BLaER1 treated with 17β-estradiol and CSF1 and Interleukin-3, amounts not matched to agents 10 nM and 100 nM (cell line): ENCODE data around the gene TAS1R3.
A peak's percentile ranks its signal among the peaks of the same experiment; 100 is the strongest.
"Not testable (repeated sequence)": the region's sequence is repeated elsewhere in the genome, so short reads cannot be mapped to it uniquely, and the experiment has no call there.

Experiments
- H3K27ac ChIP-seq, 11 experiments: shearing (Covaris generic); formaldehyde crosslinking; 2 replicates each; pipeline ENCODE4 v1.8.1; 2022
- H3K27me3 ChIP-seq, 11 experiments: shearing (Covaris generic); formaldehyde crosslinking; 2 replicates each; pipeline ENCODE4 v1.8.1; 2022
- H3K36me3 ChIP-seq, 11 experiments: shearing (Covaris generic); formaldehyde crosslinking; 2 replicates each; pipeline ENCODE4 v1.8.1; 2022
- H3K4me1 ChIP-seq, 10 experiments: shearing (Covaris generic); formaldehyde crosslinking; 2 replicates each; pipeline ENCODE4 v1.8.1; 2022
- H3K4me2 ChIP-seq, 11 experiments: shearing (Covaris generic); formaldehyde crosslinking; 2 replicates each; pipeline ENCODE4 v1.8.1; 2022
- H3K4me3 ChIP-seq, 10 experiments: shearing (Covaris generic); formaldehyde crosslinking; 2 replicates each; pipeline ENCODE4 v1.8.1; 2022
- H3K9ac ChIP-seq, 11 experiments: shearing (Covaris generic); formaldehyde crosslinking; 2 replicates each; pipeline ENCODE4 v1.8.1; 2022
- H3K9me3 ChIP-seq, 11 experiments: shearing (Covaris generic); formaldehyde crosslinking; replicated peaks in 1 of 11; 2 replicates each; pipeline ENCODE4 v1.8.1; 2022
- H4K20me1 ChIP-seq, 11 experiments: shearing (Covaris generic); formaldehyde crosslinking; 2 replicates each; pipeline ENCODE4 v1.8.1; 2022
- Cebpa-rat ChIP-seq, 11 experiments: shearing (Covaris generic); IDR thresholded peaks; 2 replicates each; pipeline ENCODE4 v1.8.1; 2022

The TAS1R3 gene

DNA sequence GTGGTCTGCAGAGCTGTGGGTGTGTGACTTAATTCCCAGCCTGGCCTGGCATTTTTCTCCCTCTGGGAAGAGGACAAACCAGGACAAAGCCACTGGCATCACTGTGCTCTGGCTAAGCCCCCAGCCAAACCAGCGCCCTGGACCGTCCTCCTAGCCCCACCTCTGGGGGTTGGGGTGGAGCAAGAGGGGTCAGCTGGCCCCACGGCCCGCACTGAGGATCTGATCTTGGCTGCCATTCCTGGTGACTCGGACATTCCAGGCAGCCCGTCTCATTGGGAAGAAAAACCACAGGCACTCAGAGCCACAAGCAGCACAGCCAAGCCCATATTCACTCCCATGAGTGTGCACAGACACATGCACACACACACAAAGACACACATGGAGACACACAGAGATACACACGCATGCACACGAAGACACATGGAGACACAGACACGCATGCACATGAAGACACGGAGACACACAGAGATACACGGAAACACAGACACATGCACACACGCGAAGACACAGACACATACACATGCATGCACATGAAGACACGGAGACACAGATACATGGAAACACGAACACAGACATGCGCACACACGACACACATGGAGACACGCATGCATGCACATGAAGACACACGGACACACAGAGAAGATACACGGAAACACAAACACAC lies 29.6 kb downstream of the TAS1R3 start:
- H3K9ac ChIP-seq = no peak overlapping the region

DNA sequence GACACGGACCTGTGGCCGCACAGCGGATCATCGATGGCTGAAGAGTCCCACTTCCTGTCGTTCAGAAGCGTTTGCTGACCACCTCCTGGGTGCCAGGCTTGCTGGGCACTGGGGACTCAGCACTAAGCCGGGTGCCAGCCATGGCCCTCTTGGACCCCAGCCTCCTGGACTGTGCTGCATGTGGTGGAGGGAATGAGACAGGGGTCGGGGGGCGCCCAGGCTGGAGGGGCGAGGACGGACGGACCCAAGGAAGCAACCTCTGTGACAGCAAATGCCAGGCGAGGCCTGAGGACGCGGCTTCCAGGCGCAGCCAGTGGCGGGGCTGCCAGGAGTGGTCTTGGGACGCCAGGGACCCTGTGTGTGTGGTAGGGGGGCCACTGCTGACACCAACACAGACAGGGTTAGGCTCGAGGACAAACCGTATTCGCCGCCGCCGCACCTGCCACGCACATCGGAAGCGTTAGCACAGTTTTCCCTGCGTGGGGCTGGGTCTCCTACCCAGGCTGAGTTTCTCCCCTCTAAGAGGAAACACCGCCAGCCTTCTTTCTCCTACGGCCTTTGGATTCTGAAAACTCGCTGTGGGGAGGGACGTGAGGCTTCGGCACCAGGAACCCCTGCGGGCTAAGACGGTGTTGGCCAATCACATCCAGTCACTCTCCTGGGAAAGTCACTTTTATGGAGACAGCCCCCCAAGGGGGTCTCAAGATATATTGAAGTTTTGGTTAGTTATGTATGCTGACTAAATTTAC lies 30.3 kb downstream of the TAS1R3 start:
- Histone ChIP-seq H3K4me2 (no peak overlapping the region), H3K9me3 (peaks cover 0 to 12% (median 9%) of the 10 kb centered on the region in 11 experiments; a peak in 20 of 22 replicates), H3K4me1 (peaks cover 16 to 35% (median 29%) of the 10 kb centered on the region in 10 experiments), H3K4me3 (no peak overlapping the region), H3K27ac (no peak overlapping the region), H4K20me1 (peaks cover 0 to 18% (median 5%) of the 10 kb centered on the region in 11 experiments; a peak in 6 of 22 replicates), H3K36me3 (no peaks in the 10 kb centered on the region), H3K27me3 (peaks cover 0 to 16% (median 0%) of the 10 kb centered on the region in 11 experiments; a peak in 6 of 22 replicates), H3K9ac (no peak overlapping the region)
- TF ChIP-seq Cebpa-rat (IDR thresholded peaks at IDR 0.05) = no peak

More for the DNA sequence above, 29.6 kb downstream of the TAS1R3 start:
- peaks cover 0 to 4% (median 2%) of the 10 kb centered on the region in 11 experiments; a peak in 14 of 22 replicates for H3K9me3 ChIP-seq
- no peak overlapping the region for H3K4me2 ChIP-seq
- H3K4me1 ChIP-seq = peaks cover 16 to 35% (median 29%) of the 10 kb centered on the region in 10 experiments
- no peak overlapping the region for H3K27ac ChIP-seq
- no peak for TF ChIP-seq Cebpa-rat (IDR thresholded peaks at IDR 0.05)
- no peak overlapping the region for H3K4me3 ChIP-seq
- H4K20me1 ChIP-seq = peaks cover 0 to 18% (median 5%) of the 10 kb centered on the region in 11 experiments; a peak in 6 of 22 replicates
- H3K36me3 ChIP-seq = no peaks in the 10 kb centered on the region
- H3K27me3 ChIP-seq = peaks cover 0 to 16% (median 0%) of the 10 kb centered on the region in 11 experiments; a peak in 6 of 22 replicates

DNA sequence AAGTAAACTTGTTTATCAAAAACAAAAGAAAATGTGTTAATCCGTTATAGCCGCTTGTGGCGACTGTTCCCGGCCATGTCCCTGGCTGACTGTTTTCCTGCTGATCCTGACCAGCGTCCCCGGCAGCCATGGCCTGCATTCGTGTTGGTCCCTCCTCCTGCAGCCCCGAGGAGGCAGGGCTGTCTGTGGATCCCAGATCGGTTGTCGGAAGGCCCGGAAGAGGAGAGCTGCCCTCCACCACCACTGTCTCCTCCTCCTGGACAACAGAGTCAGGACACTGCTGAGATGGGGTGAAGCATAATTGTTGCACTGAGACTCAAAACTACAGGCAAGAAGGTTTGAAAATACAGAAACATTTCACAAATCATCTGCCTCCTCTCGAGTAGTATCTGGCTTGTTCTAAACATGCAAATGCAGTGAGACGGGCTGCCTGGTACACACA lies 30.9 kb downstream of the TAS1R3 start:
- peaks cover 0 to 16% (median 0%) of the 10 kb centered on the region in 11 experiments; a peak in 6 of 22 replicates for H3K27me3 ChIP-seq
- H4K20me1 ChIP-seq = peaks cover 0 to 18% (median 5%) of the 10 kb centered on the region in 11 experiments; a peak in 6 of 22 replicates
- no peak for TF ChIP-seq Cebpa-rat (IDR thresholded peaks at IDR 0.05)
- H3K4me1 ChIP-seq = peaks cover 16 to 32% (median 28%) of the 10 kb centered on the region in 10 experiments
- no peaks in the 10 kb centered on the region for H3K36me3 ChIP-seq
- no peak overlapping the region for H3K27ac ChIP-seq
- H3K9ac ChIP-seq = no peak overlapping the region
- no peak overlapping the region for H3K4me2 ChIP-seq
- peaks cover 5 to 18% (median 15%) of the 10 kb centered on the region in 11 experiments; a peak in 20 of 22 replicates for H3K9me3 ChIP-seq
- H3K4me3 ChIP-seq = no peak overlapping the region

DNA sequence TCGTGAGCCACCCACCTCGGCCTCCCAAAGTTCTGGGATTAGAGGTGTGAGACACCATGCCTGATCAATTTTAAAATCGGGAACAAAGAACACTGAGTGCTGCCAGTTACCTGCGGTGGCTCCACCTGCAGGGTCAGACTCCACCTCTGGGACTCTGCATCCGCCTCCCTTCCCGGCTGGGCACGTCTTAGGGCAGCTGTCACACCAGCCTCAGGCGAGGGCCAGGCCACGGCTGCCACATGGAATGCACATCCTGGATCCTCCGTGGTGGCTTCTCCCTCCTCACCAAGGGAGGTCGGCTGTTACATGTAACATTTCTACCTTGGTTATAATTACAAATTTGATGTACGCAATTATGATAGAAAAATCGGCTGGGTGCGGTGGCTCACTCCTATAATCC lies 33.2 kb downstream of the TAS1R3 start:
- Histone ChIP-seq H3K9me3 (peaks cover 10 to 26% (median 21%) of the 10 kb centered on the region in 11 experiments; a peak in 20 of 22 replicates), H3K4me3 (no peak overlapping the region), H3K27ac (no peak overlapping the region), H4K20me1 (peaks cover 0 to 8% (median 0%) of the 10 kb centered on the region in 11 experiments; a peak in 1 of 22 replicates), H3K9ac (no peak overlapping the region), H3K36me3 (no peaks in the 10 kb centered on the region), H3K4me1 (peaks cover 3 to 11% (median 9%) of the 10 kb centered on the region in 10 experiments; a peak in 19 of 20 replicates), H3K4me2 (no peak overlapping the region), H3K27me3 (no peaks in the 10 kb centered on the region)
- TF ChIP-seq Cebpa-rat (IDR thresholded peaks at IDR 0.05) = no peak

DNA sequence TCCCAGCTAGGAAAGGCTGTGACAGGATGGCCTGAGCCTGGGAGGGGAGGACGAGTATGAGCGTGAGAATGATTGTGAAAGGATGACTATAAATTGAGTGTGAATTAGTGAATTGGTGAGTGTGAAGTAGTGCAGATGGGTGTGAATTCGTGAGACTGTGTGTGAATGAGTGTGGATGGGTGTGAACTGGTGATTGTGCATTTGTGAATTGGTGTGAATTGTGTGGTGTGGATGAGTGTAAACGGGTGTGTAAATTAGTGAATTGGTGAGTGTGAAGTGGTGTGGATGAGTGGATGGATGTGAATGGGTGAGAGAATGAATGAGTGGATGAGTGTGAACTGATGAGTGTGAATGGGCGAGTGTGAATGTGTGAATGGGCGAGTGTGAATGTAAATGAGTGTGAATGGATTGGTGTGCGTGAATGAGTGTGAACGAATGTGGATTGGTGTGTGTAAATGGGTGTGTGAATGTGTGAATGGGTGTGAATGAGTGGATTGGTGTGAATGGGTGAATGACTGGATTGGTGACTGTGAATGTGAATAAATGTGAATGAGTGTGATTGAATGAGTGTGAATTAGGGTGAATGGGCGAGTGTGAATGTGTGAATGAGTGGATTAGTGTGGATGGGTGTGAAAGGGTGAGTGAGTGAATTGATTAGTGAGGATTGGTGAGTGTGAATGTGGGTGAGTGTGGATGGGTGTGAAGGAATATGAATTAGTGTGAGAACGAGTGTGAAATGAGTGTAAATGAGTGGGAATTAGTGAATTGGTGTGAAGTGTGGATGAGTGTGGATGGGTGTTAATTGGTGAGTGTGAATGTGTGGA lies 35.0 kb downstream of the TAS1R3 start:
- H3K4me3 ChIP-seq = no peak overlapping the region
- H3K4me1 ChIP-seq = peaks cover 7 to 21% (median 18%) of the 10 kb centered on the region in 10 experiments
- TF ChIP-seq Cebpa-rat (IDR thresholded peaks at IDR 0.05) = no peak
- H3K36me3 ChIP-seq = no peaks in the 10 kb centered on the region
- no peak overlapping the region for H3K4me2 ChIP-seq
- H4K20me1 ChIP-seq = peaks cover 0 to 10% (median 5%) of the 10 kb centered on the region in 11 experiments; a peak in 11 of 22 replicates
- no peaks in the 10 kb centered on the region for H3K27me3 ChIP-seq
- H3K9ac ChIP-seq = no peak overlapping the region
- no peak overlapping the region for H3K27ac ChIP-seq
- H3K9me3 ChIP-seq = peaks cover 10 to 26% (median 21%) of the 10 kb centered on the region in 11 experiments; a peak in 20 of 22 replicates

DNA sequence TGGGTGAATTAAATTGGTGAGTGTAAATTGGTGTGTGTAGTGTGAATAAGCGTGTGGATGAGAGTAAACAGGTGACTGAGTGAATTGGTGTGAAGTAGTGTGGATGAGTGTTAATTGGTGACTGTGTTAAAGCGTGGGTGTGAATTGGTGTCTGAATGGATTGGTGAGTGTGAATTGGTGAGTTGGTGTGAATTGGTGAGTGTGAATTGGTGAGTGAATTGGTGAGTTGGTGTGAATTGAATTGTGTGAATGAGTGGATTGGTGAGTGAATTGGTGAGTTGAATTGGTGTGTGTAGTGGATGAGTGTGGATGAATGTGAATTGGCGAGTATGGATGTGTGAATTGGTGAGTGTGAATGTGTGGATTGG lies 35.6 kb downstream of the TAS1R3 start:
- Histone ChIP-seq H3K9me3 (peaks cover 10 to 26% (median 21%) of the 10 kb centered on the region in 11 experiments; a peak in 20 of 22 replicates), H3K4me2 (no peak overlapping the region), H3K4me1 (peaks cover 13 to 26% (median 24%) of the 10 kb centered on the region in 10 experiments), H3K27ac (no peak overlapping the region), H3K9ac (no peak overlapping the region), H3K27me3 (no peaks in the 10 kb centered on the region), H4K20me1 (peaks cover 2 to 16% (median 11%) of the 10 kb centered on the region in 11 experiments; a peak in 21 of 22 replicates), H3K36me3 (no peaks in the 10 kb centered on the region), H3K4me3 (no peak overlapping the region)
- TF ChIP-seq Cebpa-rat (IDR thresholded peaks at IDR 0.05) = no peak

DNA sequence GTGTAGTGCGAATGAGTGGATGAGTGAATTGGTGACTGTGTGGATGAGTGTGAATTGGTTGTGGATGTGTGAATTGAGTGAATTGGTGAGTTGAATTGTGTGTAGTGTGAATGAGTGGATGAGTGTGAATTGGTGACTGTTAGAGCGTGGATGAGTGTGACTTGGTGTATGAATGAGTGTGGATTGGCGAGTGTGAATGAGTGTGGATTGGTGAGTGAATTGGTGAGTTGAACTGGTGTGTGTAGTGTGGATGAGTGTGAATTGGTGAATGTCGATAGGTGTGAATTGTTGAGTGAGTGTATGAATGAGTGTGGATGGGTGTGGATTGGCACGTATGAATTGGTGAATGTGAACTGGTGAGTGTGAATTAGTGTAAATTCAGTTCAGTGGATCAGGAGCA lies 36.2 kb downstream of the TAS1R3 start:
- no peak overlapping the region for H3K27ac ChIP-seq
- H4K20me1 ChIP-seq = peaks cover 4 to 22% (median 17%) of the 10 kb centered on the region in 11 experiments; a peak in 21 of 22 replicates
- TF ChIP-seq Cebpa-rat (IDR thresholded peaks at IDR 0.05) = no peak
- H3K9ac ChIP-seq = no peak overlapping the region
- H3K36me3 ChIP-seq = peaks cover 0 to 2% (median 0%) of the 10 kb centered on the region in 11 experiments; a peak in 3 of 22 replicates
- peaks cover 10 to 26% (median 21%) of the 10 kb centered on the region in 11 experiments; a peak in 20 of 22 replicates for H3K9me3 ChIP-seq
- H3K4me2 ChIP-seq = no peak overlapping the region
- no peaks in the 10 kb centered on the region for H3K27me3 ChIP-seq
- H3K4me1 ChIP-seq = peaks cover 19 to 33% (median 31%) of the 10 kb centered on the region in 10 experiments
- no peak overlapping the region for H3K4me3 ChIP-seq

DNA sequence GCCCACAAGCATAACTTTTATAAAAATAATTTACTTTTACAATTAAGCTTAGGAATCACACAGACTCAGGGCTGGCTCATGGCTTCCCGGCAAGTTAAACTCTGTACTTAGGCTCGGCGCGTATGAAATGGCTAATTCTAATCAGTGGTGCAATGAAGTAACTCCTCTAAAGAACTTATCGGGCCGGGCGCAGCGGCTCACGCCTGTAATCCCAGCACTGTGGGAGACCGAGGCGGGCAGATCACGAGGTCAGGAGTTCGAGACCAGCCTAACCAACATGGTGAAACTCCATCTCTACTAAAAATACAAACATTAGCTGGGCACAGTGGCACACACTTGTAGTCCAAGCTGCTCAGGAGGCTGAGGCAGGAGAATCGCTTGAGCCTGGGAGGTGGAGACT lies 39.0 kb downstream of the TAS1R3 start:
- Histone ChIP-seq H3K4me1 (peaks cover 39 to 54% (median 52%) of the 10 kb centered on the region in 10 experiments), H3K9me3 (peaks cover 10 to 26% (median 21%) of the 10 kb centered on the region in 11 experiments; a peak in 20 of 22 replicates), H4K20me1 (peaks cover 4 to 45% (median 41%) of the 10 kb centered on the region in 11 experiments; a peak in 21 of 22 replicates), H3K9ac (peak overlapping the region in 9 of 11 experiments; percentile 57 to 99 (median 97); a peak in 12 of 22 replicates), H3K36me3 (peaks cover 7 to 21% (median 15%) of the 10 kb centered on the region in 11 experiments), H3K27ac (peak overlapping the region in 8 of 11 experiments; percentile 59 to 97 (median 76); a peak in 12 of 22 replicates), H3K4me2 (peak overlapping the region in 10 of 11 experiments; percentile 95 to 100 (median 100); a peak in 20 of 22 replicates)
- not testable (repeated sequence) for H3K27me3 ChIP-seq, H3K4me3 ChIP-seq
